HFFc6 (cell line): ENCODE results near the gene ECHDC1. TPM values are rescaled to one million over a fixed set of nuclear protein-coding genes. Genes with fewer than 3 reads are reported as not detected.

ENCODE experiments used
- DNase-seq: peaks from one replicate; pipeline ENCODE4 v3.0.0-alpha.2; 2018
- H3K27ac Mint-ChIP-seq: 2 replicates; pipeline ENCODE4 v1.8.0; 2020; ENCODE audit warnings: mild to moderate bottlenecking, mixed read lengths
- H3K27me3 Mint-ChIP-seq: 2 replicates; pipeline ENCODE4 v1.8.0; 2021; ENCODE audit warnings: mild to moderate bottlenecking, moderate library complexity, mixed read lengths; ENCODE audit not compliant: insufficient read depth
- H3K36me3 Mint-ChIP-seq: 2 replicates; pipeline ENCODE4 v1.8.0; 2021; ENCODE audit warnings: low read depth, mixed read lengths
- H3K4me1 Mint-ChIP-seq: 2 replicates; pipeline ENCODE4 v1.8.0; 2020; ENCODE audit warnings: low read depth, mixed read lengths
- H3K4me3 Mint-ChIP-seq: 2 replicates; pipeline ENCODE4 v1.8.0; 2020; ENCODE audit warnings: mild to moderate bottlenecking, moderate library complexity, mixed read lengths
- H3K9me3 Mint-ChIP-seq: 2 replicates; pipeline ENCODE4 v1.8.0; 2020; ENCODE audit warnings: mild to moderate bottlenecking, mixed read lengths
- total RNA-seq, 6 experiments: library from RNA; stranded (reverse); fragmentation: NEBNext Ultra II Directional; extraction: Animal tissue kit (Norgen Biotek cat#: 25700); gene quantifications; 2 replicates in 1 of 6; 3 replicates in 5 of 6; pipeline ENCODE4 v1.2.3, GENCODE V29; 2021
- TF ChIP-seq, protein P1 (sequence below): fragments of 200-600 bp; sonication (generic); IDR thresholded peaks from 2 replicates; pipeline ENCODE4 v1.5.0; 2021; ENCODE audit warnings: antibody characterized with exemption, mild to moderate bottlenecking

The ECHDC1 gene
- total RNA-seq, 6 experiments from 2014 or later, result 62.2 to 69.9 (median 65.9) TPM

- Mint-ChIP-seq H3K4me1 (peaks cover 31% of the 10 kb centered on the region), H3K27me3 (no peaks in the 10 kb centered on the region), H3K4me3 (peak overlapping the region; percentile 24), H3K9me3 (no peaks in the 10 kb centered on the region), H3K36me3 (peaks cover 9% of the 10 kb centered on the region), H3K27ac (peak overlapping the region; percentile 72)
- TF ChIP-seq, protein P1, sequence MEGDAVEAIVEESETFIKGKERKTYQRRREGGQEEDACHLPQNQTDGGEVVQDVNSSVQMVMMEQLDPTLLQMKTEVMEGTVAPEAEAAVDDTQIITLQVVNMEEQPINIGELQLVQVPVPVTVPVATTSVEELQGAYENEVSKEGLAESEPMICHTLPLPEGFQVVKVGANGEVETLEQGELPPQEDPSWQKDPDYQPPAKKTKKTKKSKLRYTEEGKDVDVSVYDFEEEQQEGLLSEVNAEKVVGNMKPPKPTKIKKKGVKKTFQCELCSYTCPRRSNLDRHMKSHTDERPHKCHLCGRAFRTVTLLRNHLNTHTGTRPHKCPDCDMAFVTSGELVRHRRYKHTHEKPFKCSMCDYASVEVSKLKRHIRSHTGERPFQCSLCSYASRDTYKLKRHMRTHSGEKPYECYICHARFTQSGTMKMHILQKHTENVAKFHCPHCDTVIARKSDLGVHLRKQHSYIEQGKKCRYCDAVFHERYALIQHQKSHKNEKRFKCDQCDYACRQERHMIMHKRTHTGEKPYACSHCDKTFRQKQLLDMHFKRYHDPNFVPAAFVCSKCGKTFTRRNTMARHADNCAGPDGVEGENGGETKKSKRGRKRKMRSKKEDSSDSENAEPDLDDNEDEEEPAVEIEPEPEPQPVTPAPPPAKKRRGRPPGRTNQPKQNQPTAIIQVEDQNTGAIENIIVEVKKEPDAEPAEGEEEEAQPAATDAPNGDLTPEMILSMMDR, result no peak
- peak; percentile 19 for DNase-seq
Measured at GRCh38 chr6:127301199-127301700, 42.2 kb downstream of the ECHDC1 start.

- Mint-ChIP-seq H3K27ac (peak overlapping the region; percentile 86), H3K27me3 (no peaks in the 10 kb centered on the region; the same call in 1 of the 2 replicates), H3K4me3 (peak overlapping the region; percentile 58), H3K9me3 (no peaks in the 10 kb centered on the region), H3K4me1 (peaks cover 31% of the 10 kb centered on the region), H3K36me3 (0 out of 2 replicates have a peak, but pooled peaks cover under 1% of the 10 kb centered on the region)
- peak; percentile 92 for DNase-seq
- TF ChIP-seq, protein P1, result no peak
Measured at GRCh38 chr6:127300411-127300810, 43.0 kb downstream of the ECHDC1 start.

DNA sequence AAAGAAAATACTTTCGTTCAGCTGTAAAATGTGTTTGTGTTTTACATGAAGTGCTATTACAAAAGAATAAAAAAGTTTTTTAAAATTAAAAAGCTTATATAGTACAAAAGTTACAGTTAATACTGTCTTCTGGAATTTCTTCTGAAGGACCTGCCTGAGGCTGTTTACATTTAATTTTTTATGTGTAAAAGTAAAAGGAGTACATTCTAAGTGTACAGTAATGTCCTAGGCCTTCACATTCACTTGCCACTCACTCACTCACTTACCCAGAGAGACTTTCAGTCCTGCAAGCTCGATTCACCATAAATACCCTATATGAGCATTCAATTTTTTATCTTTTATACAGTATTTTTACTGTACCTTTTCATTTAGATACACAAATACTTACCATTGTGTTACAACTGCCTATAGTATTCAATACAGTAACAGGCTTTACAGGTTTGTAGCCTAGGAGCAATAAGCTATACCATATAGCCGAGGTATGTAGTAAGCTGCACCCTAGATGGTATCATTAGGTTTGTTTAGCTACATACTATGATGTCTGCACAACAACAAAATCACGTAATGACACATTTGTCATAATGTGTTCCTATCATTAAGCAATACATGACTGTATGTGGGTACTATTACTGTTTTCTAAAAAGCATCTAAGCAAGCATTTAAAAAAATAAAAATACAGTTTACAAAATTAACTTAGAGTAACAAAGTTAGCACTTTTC is 43.7 kb downstream of the ECHDC1 start:
- Mint-ChIP-seq H3K27me3 (no peaks in the 10 kb centered on the region; the same call in 1 of the 2 replicates), H3K9me3 (no peaks in the 10 kb centered on the region), H3K4me1 (peaks cover 31% of the 10 kb centered on the region), H3K36me3 (peaks cover under 1% of the 10 kb centered on the region), H3K27ac (peak overlapping the region; percentile 86), H3K4me3 (peak overlapping the region; percentile 58; the same call in 1 of the 2 replicates)
- DNase-seq, result peak; percentile 52
- TF ChIP-seq, protein P1, result no peak

DNA sequence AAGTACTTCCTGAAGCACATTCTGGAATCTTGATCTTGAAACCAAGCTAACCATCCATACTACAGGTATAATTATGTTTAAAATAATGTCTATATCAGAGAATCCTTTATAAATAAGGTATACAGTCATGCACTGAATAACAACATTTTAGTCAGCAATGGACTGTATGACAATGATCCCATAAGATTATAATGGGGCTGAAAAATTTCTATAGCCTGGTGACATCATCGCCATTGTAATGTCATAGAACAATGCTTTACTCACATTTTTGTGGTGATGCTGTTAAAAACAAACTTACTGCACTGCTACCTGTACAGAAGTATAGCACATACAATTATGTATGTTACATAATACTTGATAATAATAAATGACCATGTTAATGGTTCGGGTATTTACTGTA is 44.9 kb downstream of the ECHDC1 start:
- no peaks in the 10 kb centered on the region for H3K9me3 Mint-ChIP-seq
- no peak overlapping the region for H3K27ac Mint-ChIP-seq
- H3K36me3 Mint-ChIP-seq, result peaks cover 7% of the 10 kb centered on the region
- TF ChIP-seq, protein P1, result no peak
- peaks cover 31% of the 10 kb centered on the region for H3K4me1 Mint-ChIP-seq
- H3K27me3 Mint-ChIP-seq, result no peaks in the 10 kb centered on the region; the same call in 1 of the 2 replicates
- DNase-seq, result no peak
- no peak overlapping the region for H3K4me3 Mint-ChIP-seq

DNA sequence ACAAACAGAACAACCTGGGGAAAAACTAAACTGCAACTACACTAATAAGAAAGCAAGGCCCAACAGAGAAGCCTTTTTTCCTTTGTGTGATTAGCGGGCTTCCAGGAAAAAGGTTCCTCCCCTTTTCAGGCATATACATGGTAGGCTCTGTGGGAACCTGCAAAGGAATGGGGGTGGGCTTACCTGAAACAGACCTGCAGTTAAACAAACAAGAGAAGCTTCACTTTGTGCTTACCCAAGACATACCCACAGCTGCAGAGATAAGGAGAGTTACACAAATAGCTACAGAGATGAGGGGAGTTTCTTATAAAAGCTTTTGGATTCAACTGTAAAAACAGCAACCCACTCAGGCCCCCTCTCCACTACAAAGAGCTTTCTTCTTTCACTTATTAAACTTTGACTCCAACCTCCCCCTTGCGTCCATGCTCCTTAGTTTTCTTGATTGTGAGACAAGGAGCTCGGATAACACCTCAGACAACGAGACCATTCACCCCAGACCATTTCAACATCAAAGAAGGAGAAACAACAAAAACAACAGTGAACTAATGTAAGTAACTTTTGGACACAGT is 45.8 kb downstream of the ECHDC1 start:
- Mint-ChIP-seq H3K27ac (peak overlapping the region; percentile 61), H3K4me3 (no peak overlapping the region), H3K36me3 (peaks cover 7% of the 10 kb centered on the region), H3K4me1 (peaks cover 31% of the 10 kb centered on the region), H3K27me3 (no peaks in the 10 kb centered on the region; the same call in 1 of the 2 replicates), H3K9me3 (no peaks in the 10 kb centered on the region)
- no peak for DNase-seq
- TF ChIP-seq, protein P1, result no peak
